GM21515 (cell line): Measurements from ENCODE around the gene KRT37.

Source experiments
- ATAC-seq: cut with Tn5 transposase; IDR thresholded peaks from one replicate; pipeline ENCODE4 v1.9.1; 2021; ENCODE audit not compliant: unreplicated experiment

Gene KRT37

DNA sequence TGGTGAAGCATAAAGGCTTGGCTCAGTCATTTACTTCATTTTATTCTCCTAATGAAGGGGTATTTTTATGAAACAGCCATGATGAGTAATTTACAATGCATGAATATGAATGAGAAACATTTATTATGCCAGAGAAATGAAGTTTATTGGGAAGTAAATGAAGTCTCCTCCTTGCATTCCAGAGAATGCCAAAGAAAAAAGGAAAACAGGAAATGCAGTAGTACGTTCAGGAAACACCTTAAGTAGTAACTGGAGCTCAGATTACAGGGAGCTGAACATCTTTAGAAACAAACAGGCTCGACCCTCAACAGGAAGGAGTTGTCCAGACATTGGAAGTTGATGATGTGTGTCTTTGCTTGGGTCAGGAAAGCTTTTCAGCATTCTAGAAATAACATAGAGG lies 46.8 kb downstream of the KRT37 start:
- ATAC-seq, result no peak
